ENCODE measurements around the gene VWA1.

GRCh38 chr1:1491601-1492000 is 56.1 kb downstream of the VWA1 start:
- TF ChIP-seq POLR2A (IDR thresholded peaks at IDR 0.05): no peak
- TF ChIP-seq, protein P1, sequence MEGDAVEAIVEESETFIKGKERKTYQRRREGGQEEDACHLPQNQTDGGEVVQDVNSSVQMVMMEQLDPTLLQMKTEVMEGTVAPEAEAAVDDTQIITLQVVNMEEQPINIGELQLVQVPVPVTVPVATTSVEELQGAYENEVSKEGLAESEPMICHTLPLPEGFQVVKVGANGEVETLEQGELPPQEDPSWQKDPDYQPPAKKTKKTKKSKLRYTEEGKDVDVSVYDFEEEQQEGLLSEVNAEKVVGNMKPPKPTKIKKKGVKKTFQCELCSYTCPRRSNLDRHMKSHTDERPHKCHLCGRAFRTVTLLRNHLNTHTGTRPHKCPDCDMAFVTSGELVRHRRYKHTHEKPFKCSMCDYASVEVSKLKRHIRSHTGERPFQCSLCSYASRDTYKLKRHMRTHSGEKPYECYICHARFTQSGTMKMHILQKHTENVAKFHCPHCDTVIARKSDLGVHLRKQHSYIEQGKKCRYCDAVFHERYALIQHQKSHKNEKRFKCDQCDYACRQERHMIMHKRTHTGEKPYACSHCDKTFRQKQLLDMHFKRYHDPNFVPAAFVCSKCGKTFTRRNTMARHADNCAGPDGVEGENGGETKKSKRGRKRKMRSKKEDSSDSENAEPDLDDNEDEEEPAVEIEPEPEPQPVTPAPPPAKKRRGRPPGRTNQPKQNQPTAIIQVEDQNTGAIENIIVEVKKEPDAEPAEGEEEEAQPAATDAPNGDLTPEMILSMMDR (IDR thresholded peaks at IDR 0.05): no peak

Measured in tibial nerve (tissue), 3 donors.